GM21423 (cell line): ENCODE data around the gene SLC44A1.

Experiments used
- ATAC-seq: cut with Tn5 transposase; IDR thresholded peaks from one replicate; pipeline ENCODE4 v1.9.1; 2021; ENCODE audit warnings: mild to moderate bottlenecking, moderate library complexity; ENCODE audit not compliant: unreplicated experiment

SLC44A1 gene

GRCh38 chr9:105376893-105377292 is 132.4 kb downstream of the SLC44A1 start:
- no peak for ATAC-seq

GRCh38 chr9:105385381-105385985 is 141.0 kb downstream of the SLC44A1 start:
- ATAC-seq: peak; percentile 99

- no peak for ATAC-seq
Observed at GRCh38 chr9:105389796-105390195, 145.3 kb downstream of the SLC44A1 start.

DNA sequence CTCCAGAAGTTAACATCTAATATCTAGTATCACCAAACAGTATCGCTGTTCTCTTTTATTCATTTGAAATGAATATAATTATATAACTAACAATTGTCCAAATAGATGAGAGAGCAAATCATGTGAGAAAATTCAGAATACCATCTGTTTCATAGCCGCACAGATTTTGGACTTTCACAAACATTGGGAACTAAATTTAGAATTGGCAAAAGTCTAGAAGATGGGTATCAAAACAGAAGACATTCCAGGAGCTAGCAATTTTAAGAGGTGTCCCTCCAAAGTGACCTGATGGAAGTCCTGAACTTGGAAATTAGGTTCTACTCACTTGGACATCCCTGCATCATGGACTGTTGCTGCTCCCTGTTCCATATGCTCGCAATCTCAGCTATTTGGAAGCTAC is 146.4 kb downstream of the SLC44A1 start:
- no peak for ATAC-seq

DNA sequence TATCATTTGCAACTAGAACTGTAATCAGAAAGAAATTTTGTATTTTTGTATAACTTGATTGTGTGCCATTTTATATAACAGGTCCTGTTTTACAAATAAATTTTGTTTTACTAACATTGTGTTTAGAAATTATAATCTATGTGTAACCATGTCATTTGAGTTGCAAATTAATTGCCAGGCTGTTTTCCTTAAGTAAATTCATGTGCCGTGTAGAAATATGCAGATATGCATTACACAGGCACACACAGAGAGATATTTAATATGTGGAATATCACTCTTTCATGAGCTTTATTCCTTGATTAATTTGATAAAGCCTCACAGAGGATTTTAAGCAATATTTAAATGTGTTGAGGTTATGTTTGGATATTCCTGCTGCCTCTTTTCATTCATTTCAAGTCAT is 146.8 kb downstream of the SLC44A1 start:
- ATAC-seq: no peak

- ATAC-seq: no peak
Observed at GRCh38 chr9:105392531-105392930, 148.1 kb downstream of the SLC44A1 start.

- ATAC-seq: no peak
Observed at GRCh38 chr9:105393576-105394344, 149.3 kb downstream of the SLC44A1 start.

DNA sequence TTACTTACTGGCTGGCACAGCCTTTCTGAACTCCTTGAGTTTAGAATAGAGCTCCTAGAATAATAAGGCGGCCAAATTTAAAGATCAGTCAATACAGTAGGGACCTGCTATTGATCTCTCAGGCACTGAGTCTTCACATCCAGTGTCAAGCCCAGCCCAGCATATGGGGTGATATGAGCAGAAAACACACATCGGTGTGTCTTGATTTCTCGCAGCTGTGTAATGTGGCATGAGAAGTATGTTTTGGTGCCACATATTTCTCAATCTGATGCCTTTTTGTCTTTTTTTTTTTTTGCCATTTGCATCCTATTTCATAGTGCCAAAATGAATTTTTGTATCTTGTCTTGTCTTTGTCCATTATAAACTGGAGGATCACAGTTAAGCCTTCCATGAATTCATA is 152.0 kb downstream of the SLC44A1 start:
- no peak for ATAC-seq

DNA sequence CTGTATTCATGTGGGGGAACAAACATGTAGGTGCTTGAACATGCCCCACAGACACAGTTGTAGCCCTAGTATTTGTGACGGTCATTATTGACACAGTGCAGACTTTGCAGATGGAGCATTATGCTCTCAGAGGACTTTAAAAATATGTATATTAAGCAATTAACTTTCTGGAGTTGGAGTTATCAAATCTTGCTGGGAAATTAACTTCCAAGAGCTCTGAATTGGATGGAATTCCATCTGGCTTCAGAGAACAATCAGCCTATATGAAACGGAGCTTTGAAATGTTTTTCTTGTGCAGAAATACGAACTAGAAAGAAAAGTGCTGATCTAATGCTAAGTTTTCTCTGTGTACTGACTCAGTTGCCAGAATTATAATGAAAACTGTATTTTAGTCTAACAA is 152.4 kb downstream of the SLC44A1 start:
- ATAC-seq: no peak

DNA sequence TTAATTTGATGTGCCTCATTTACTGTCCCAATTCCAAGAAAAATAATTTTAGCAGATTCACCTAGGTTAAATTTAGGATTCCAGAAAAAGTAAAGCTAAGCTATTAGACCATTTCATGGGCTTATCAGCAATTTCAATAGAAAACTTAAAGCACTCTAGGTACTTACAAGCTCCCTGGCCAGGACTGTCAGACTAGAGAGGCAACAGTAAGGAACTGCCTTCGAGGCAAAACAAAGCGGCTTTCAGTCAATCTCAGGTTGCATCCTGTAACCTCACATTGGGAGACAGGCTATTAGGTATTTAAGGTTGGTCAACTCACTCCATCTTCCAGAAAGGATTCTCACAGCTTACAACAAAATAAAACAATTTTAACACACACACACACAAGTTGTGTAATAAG is 154.7 kb downstream of the SLC44A1 start:
- no peak for ATAC-seq

GRCh38 chr9:105401651-105402050 is 157.2 kb downstream of the SLC44A1 start:
- no peak for ATAC-seq

DNA sequence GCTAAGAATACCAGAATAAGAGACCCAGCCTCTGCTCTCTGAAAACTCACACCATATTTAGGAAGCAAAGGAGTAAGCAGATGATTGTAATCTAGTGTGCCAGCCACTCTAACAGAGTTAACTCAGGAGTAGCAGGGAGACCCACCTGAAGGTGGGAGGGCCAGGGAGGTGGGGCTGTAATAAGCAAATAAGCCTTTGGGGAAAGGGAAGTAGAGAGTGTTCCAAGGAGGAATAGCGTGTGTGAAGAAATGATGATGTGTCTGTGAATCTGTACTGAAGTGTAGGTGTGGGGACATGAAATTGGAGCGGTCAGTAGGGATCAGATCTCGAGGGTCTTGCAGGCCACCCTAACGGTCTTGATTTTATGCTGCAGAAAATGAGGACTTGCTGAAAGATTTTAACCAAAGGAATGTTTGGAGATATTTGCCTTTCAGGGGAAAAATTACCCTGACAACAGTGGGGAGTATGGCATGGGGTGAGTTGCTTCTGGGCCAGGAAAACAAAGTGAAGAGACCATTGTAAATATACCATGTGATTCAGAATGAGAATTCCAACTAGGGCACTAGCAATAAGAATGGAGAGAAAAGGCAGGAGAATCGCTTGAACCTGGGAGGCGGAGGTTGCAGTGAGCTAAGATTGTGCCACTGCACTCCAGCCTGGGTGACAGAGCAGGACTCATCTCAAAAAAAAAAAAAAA is 159.2 kb downstream of the SLC44A1 start:
- ATAC-seq: no peak

DNA sequence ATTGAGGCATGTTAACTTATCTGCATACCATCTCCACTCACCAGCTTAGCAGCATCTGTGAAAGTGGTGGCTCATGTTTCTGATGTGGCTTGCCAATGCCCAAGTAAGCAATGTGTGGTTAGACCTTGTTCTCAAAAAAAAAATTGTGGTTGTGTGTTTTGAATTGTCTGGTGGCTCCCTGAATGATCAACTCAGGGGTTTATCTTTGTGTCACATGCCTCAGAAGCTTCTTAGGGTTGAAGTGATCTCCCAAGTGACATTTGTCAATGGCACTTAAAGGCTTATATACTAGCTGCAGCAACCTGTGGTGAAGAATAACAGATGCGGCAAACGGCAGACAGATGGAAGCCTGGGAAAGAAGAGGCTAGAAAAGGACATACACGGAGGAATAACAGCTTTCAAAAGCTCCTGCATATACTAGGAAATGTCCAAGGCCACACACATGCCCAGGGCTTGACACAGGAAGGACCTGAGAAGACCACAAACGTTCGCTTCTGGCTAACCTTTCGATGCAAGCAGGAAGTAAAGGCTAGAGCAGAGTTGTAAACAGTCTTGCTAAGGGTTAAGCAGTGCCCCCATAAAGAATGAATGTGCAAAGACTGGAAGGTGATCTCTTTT is 161.2 kb downstream of the SLC44A1 start:
- ATAC-seq: peak; percentile 95

DNA sequence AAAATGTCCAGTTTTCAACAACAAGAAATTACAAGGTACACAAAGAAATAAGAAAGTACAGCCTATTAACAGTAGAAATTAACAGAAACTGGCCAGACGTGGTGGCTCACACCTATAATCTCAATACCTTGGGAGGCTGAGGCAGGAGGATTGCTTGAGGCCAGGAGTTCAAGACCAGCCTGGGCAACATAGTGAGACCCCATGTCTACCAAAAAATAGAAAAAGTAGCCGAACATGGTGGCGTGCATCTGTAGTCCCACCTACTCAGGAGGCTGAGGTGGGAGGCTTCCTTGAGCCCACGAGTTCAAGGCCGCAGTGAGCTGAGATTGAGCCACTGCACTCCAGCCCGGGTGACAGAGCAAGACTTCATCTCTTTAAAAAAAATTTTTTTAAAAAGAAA is 161.9 kb downstream of the SLC44A1 start:
- no peak for ATAC-seq

- ATAC-seq: no peak
Observed at GRCh38 chr9:105413525-105413924, 169.1 kb downstream of the SLC44A1 start.

- peak; percentile 69 for ATAC-seq
Observed at GRCh38 chr9:105414947-105415661, 170.7 kb downstream of the SLC44A1 start.

GRCh38 chr9:105415662-105415980 is 171.2 kb downstream of the SLC44A1 start:
- no peak for ATAC-seq

GRCh38 chr9:105416840-105417239 is 172.4 kb downstream of the SLC44A1 start:
- peak; percentile 76 for ATAC-seq

DNA sequence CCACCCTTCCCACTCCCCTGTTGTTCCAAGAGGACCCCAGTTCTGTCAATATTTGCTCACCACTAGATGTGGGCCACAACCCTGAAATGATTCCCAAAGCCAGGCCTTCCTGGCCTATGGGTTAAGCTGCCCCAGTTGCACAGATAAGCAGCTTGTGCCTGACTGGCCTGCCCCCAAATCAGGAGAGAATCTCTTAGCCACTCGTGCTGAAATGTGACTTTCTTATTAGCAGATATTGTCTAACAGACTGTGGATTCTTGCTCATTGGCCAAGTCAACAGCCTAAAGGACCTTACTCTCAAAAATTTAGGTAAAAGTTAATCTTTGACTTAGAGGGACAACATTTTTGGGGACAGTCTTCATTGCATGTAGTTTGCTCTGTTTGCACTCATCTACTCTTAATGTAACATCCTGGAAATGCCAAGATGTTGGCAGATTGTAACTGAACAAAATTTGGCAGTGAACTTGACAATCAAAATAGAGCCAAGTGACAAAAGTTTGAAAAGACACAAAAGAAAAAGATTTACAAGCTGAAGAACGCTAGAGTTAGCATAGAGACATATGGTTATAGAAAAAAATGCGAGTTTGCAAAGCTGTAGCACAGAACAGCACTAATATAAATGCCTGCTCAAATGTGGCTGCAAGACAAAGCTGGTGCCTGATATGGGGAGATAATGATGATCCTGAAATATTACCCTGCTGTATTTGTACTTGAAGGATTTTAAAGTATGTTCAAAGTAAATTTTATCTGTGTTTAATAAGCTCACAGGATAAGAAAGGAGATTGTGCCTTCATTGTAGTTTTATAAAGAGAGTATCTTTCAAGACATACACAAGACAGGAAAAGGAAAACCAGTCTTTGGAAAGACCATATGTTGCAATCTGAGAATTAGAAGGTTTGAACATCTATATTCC is 174.4 kb downstream of the SLC44A1 start:
- ATAC-seq: no peak
